GM10266 (cell line): ENCODE data around the gene FAM43B.

Experiments
- DNase-seq: peaks from one replicate; pipeline ENCODE4 v3.0.0; 2012; ENCODE audit errors: extremely low spot score
- TF ChIP-seq, protein P1 (sequence below): IDR thresholded peaks from 2 replicates; pipeline ENCODE4 v1.5.1; 2012; ENCODE audit warnings: mild to moderate bottlenecking, low read depth; ENCODE audit not compliant: control insufficient read depth, insufficient read depth; ENCODE audit errors: missing control alignments

FAM43B gene

DNA sequence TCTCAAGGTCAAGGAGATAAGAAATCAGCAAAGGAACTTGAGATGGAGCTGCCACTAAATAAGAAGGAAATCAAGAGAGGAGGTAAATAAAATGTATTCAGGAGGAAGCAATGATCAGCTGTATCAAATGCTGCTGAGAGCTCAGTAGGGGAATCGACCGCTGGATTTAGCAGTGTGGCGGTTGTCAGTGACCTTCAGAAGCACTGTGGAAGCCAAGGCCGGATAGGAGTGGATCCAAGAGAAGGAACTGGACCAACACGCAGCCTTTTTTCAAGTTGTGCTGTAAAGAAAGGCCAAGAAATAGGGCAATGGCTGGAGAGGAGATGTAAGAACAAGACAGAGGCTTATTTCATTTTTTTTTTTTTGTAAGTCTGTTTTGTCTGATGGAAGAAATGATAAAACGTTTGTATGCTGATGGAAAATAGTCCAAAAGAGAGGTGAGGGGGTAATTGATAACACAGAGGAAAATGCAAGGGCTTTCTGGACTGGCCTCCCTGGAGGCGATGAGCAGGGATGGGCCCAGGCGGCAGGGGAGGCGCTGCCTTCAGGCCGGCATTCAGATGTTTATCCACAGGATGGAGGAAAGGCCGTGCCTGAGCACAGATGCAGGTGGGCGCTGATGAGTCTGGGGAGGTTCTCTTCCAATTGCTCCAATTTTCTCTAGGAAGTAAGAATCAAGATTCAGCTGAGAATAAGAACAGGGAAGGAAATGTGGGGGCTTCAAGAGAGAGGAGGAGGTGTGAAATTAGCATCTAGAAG lies 17.5 kb upstream of the FAM43B start:
- no peak for DNase-seq
- TF ChIP-seq, protein P1, sequence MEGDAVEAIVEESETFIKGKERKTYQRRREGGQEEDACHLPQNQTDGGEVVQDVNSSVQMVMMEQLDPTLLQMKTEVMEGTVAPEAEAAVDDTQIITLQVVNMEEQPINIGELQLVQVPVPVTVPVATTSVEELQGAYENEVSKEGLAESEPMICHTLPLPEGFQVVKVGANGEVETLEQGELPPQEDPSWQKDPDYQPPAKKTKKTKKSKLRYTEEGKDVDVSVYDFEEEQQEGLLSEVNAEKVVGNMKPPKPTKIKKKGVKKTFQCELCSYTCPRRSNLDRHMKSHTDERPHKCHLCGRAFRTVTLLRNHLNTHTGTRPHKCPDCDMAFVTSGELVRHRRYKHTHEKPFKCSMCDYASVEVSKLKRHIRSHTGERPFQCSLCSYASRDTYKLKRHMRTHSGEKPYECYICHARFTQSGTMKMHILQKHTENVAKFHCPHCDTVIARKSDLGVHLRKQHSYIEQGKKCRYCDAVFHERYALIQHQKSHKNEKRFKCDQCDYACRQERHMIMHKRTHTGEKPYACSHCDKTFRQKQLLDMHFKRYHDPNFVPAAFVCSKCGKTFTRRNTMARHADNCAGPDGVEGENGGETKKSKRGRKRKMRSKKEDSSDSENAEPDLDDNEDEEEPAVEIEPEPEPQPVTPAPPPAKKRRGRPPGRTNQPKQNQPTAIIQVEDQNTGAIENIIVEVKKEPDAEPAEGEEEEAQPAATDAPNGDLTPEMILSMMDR, result no peak

DNA sequence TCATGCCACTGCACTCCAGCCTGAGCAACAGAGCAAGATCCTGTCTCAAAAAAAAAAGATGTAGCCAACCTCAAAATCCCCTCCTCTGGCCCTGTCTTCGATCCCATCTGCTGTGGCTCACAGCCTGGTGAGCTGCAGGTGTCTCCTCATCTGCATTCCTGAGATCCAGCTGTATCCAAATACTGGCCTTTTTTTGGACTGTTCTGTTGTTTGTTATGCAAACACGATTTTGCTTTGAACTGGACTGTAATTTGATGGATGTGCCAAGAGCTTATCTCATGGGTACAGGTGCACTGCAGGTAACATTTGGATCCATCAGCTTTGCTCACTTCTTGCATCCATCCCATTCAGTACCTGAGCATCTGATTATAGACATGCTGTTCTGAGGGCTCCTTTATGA lies 14.1 kb upstream of the FAM43B start:
- TF ChIP-seq, protein P1, result no peak
- DNase-seq, result no peak

DNA sequence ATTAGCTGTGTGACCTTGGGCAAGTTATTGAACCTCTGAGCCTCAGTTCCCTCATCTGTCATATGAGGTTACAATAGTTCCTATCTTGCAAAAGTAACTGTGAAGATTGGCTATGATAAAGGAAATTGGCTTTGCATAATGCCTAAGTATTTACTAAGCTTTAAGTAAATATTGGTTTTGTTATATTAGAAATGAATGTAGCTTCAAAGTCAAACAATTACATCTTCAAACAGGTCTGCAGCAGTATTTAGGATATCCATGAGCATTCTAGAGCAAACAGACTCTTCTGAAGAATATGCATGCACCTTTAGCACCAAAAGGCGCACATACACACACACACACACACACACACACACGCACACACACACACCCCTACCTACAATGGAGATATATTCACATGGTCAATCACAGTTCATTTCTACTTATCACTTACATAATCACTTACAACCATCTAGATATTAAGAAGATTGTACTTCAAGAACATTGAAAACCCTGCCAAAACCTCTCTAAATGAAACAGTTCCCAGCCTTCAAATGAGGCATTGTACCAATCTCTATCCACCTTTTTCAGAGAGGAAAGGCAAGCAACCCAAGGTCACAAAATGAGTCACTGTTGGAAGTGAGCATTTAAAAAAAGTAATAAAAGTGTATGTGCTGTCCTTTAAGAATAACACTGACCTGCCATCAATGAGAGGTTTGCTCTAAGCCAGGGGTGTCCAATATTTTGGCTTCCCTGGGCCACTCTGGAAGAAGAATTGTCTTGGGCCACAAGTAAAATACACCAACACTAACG lies 13.4 kb upstream of the FAM43B start:
- TF ChIP-seq, protein P1, result no peak
- DNase-seq, result no peak

DNA sequence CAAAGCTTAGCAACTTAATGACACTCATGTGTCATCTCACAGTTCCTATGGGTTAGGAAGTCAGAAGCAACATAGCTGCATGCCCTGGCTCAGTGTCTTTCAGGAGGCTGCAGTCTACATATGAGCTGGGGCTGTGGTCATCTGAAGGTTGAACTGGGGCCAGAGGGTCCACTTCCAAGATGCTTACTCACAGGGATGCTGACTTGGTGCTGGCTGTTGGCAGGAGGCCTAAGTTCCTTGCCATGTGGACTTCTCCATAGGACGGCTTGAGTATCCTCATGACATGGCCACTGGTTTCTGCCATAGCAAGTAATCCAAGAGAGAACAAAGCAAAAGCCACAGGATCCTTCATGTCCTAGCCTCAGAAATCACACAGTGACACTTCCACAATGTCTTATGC lies 12.1 kb upstream of the FAM43B start:
- DNase-seq, result no peak
- TF ChIP-seq, protein P1, result no peak

DNA sequence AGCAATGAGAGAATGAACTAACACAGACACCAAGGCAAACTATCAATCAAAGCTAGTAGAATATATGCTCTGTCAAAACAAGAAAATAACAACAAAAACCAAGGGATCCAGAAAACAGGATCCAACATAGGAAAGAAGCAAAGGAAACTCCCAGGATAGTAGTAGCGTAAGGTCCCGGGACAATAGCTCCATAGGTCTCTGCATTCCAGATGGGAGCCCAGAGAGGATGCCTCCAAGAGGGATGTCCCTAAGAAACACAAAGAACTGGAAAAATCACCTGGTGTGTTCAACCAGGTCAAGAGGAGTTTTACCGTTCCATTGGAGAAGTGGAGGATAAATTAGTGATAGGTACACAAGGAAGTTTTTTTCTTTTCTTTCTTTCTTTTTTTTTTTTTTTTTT lies 5.7 kb upstream of the FAM43B start:
- TF ChIP-seq, protein P1, result no peak

DNA sequence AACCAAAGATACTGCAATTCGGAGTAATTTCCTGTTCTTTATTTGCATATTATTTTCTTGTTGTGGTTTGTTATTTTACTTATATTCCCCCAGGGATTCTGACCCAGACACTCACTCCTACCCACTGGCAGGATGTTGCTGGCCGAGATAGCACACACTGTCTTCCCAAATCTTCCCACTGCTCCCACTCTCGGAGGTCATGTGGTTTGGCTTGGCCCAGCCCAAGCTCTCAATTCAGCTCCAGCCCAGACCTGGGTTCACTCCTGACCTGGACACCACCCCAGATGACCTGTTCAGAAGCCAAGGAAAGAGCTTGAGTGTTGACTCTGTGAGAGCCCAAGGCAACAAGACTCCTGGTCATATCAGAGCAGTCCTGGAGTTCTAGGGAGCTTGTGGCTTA lies 1.2 kb upstream of the FAM43B start:
- no peak for DNase-seq
- TF ChIP-seq, protein P1, result no peak

More for the DNA sequence above, 5.7 kb upstream of the FAM43B start:
- DNase-seq, result no peak

DNA sequence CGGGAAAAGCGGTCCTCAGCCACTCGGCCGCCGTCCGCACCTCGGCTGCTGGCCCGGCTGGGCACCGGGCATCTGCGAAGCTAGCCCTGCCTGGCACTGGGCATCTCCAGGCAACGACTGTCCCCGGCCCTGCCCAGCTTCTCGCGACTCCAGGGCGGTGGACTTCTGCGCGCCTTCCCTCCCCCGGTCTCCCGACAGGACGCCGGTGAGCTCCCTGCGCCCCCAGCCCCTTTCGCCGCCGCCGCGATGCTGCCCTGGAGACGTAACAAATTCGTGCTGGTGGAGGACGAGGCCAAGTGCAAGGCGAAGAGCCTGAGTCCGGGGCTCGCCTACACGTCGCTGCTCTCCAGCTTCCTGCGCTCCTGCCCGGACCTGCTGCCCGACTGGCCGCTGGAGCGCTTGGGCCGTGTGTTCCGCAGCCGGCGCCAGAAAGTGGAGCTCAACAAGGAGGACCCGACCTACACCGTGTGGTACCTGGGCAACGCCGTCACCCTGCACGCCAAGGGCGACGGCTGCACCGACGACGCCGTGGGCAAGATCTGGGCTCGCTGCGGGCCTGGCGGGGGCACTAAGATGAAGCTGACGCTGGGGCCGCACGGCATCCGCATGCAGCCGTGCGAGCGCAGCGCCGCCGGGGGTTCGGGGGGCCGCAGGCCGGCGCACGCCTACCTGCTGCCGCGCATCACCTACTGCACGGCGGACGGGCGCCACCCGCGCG lies 514 bp downstream of the FAM43B start:
- DNase-seq, result no peak
- TF ChIP-seq, protein P1, result no peak
